HuH-7 (cell line): Measurements from ENCODE around the gene C12orf43.
"Not testable (repeated sequence)": the region's sequence is repeated elsewhere in the genome, so short reads cannot be mapped to it uniquely, and the experiment has no call there.

Experiments
- DNase-seq: peaks from one replicate; pipeline ENCODE4 v3.0.0; 2011; ENCODE audit warnings: low spot score

C12orf43 gene, protein sequence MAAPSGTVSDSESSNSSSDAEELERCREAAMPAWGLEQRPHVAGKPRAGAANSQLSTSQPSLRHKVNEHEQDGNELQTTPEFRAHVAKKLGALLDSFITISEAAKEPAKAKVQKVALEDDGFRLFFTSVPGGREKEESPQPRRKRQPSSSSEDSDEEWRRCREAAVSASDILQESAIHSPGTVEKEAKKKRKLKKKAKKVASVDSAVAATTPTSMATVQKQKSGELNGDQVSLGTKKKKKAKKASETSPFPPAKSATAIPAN

DNA sequence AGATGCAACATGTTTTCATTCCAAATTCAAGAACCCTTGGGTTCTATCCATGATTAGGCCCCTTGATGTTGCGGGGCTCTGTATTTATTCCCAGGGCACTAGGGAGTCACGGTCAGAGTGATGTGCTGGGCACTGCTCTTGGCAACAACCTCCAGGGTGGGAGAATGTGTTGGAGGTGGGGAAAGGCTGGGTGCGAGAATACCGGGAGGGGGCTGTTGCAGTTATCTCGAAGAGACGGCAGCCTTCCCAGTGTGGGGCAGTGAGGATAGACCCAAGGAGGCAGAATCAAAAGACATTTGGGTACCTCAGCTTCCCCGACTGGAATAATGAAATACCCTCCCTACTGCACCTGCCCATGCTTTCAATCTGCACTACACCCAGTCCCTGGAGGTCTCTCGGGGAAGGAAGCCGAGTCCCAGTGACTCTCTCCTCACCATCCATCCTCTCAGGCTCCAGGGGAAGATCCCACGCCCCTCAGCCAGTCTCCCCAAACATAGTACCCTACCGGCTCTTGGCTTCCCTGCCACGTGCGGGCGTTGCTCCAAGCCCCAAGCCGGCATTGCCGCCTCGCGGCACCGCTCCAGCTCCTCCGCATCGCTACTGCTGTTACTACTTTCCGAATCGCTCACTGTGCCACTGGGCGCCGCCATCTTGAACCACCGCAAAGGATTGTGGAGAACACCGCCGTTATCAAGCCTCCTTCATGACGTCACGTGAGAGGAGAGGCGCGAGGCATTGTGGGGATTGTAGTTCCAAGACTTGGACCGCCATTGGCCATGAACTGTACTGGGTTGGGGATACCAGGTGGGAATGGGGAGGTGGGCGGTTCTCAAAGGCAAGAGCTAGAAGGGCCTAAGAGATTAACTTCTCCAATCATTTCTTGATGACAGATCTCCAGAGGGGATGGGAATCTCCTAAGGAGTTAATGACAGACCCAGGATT, at the start of gene C12orf43:
Gene C12orf43 (minus strand): TSS at position 663 of the 942 bp plus-strand sequence. CDS start 13 bp downstream, at position 650.
- peak; percentile 60 for DNase-seq

DNA sequence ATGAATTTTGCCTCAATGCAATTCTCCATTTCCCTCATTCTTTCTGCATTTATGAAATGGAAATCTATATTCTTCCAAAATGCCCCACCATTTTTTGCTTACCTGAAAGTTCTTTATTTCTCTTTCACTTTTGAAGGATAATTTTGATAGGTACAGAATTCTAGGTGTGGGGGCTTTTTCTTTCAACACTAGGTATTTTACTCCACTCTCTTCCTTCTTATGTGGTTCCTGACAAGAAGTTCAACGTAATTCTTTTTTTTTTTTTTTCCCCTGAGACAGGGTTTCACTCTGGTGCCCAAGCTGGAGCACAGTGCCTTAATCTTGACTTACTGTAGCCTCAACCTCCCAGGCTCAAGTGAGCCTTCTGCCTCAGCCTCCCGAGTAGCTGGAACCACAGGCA, 49.1 kb upstream of the C12orf43 start:
- DNase-seq, result no peak

DNA sequence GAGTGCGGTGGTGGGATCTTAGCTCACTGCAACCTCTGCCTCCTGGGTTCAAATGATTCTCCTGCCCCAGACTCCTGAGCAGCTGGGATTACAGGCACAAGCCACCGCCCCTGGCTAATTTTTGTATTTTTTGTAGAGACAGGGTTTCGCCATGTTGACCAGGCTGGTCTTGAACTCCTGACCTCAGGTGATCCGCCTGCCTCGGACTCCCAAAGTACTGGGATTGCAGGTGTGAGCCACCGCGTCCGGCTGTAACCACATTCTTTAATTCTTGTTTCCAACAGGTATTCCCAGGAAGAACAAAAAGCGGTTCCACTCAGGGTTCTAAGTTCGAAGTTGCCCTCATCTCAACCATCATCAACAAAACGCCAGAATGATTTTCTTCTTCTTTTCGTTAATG, 48.3 kb upstream of the C12orf43 start:
- not testable (repeated sequence) for DNase-seq

DNA sequence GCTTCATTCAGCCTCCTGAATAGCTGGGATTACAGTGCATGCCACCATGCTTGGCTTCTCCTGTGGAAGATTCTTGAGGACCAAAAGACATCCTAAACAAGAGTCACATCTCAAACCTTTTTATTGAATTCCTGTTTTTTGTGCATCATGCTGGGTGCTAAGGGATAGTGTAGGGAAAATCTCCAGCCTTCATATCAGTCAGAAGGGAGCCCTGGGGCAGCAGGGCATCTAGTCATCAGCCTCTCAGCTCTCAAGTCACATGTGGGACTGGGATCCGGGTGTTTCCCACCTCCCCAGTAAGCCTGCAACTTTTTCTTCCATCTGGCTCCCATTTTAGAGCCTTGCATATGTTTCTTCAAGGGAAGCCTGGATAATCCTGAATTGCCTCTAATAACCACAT, 47.8 kb upstream of the C12orf43 start:
- DNase-seq, result no peak

DNA sequence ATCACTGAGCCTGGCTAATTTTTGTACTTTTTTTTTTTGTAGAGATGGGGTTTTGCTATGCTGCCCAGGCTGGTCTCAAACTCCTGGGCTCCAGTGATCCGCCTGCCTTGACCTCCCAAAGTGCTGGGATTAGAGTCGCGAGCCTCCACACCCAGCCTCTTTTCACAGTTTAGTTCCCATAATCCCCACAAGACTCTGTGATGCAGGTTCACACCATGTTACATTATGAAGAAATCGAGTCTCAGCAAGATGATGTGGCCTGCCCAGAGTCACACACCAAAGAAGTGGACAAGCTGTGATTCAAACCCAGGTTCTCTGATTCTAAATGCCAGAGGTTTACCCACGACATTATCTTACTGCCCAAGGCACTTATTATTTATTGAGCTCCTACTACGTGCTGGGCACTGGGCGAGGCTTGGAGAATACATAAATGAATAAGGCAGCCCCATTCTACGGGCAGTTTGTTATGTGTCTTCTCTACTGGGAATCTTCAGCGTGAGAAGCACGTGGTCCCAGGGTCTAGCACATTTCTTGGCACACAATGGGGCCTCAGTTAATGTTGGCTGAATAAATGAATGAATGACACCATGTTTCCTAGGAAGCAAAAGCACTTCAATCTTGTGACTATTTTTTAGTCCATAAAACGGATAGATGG, 46.2 kb upstream of the C12orf43 start:
- DNase-seq, result no peak

DNA sequence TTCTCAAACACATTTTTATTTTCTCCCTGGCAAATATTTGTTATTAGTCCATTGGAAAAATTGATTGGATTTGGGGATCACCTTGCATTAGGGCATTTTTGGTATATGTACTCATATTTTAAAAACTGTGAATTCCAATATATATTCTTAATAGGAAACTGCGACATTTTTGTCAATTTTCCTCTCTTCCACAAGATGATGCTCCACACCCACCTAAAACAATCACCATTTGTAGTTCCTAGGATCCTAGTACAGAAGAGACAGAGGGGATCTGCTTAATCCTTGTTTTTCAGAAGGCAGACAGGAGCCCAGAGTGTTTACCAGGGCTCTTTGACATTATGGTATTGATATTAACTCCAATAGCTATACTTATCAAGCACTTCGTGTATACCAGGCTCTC, 45.5 kb upstream of the C12orf43 start:
- DNase-seq, result no peak

DNA sequence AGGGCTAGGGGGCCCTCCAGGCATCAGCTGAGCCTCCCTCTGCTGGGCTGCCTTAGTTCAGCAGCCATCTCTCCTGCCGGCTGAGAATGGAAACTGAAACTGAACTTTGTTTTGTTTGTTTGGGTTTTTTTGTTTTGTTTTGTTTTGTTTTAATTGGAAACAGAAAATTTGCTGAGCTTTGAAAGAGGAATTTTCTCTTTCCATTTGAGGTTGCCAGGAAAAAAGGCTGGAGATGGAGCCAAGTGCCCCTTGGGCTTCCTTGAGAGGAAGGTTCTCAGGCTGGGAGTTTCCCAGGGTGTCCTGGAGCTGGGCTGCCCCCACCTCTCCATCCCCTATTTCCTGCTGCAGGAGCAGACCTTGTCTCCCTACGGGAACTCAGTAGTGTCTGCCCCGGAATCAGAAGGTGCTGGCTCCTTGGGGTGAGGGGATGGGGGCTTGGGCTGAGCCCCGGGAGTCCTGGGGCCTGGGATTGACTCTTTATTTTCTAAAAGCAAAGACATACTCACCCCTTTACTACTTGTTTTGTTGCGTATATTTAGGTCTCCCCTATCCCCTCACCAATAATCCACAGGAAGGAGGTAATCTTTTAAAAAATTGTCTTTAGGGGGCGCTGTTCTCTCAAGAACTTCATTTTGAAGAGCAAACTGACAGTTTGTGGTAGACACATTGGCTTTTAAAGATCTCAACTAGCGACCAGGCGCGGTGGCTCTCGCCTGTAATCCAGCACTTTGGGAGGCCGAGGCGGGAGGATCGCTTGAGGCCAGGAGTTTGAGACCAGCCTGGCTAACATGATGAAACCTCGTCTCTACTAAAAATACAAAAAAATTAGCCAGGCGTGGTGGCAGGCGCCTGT, 44.1 kb upstream of the C12orf43 start:
- peak; percentile 50 for DNase-seq

DNA sequence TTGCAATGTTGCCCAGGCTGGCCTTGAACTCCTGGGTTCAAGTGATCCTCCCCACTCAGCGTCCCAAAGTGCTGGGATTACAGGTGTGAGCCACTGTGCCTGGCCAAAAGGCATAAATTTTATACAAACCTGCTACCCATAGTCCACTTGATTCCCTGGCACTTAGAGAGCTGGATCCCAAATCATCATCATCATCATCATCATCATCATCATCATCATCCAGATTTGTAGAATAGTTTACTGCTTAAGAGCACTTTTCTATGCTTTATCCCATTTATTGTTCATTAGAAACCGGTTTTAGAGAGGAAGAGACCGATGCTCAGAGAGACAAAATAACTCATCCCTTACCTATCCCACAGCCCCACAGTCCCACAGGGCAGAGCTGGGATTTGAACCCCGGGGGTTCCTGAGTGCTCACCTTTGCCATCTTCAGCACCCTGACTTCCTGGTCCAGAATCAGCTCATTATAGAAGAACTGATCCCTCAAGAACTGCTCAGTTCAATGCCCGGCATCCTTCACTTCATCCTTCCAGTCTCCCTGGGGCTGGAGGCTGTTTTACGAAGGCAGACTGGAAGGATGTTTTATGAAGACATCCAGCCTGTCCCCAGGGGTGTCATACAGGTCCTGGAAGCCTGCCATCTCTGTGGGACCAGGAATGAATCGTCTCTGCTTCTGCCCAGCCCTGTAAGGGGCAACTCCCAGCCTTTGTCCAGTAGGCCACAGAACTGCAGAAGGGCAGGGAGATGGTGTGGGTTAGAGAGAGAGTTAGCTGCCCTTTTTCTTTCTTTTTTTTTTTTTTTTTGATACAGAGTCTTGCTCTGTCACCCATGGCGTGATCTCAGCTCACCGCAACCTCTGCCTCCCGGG, 43.0 kb upstream of the C12orf43 start:
- no peak for DNase-seq

DNA sequence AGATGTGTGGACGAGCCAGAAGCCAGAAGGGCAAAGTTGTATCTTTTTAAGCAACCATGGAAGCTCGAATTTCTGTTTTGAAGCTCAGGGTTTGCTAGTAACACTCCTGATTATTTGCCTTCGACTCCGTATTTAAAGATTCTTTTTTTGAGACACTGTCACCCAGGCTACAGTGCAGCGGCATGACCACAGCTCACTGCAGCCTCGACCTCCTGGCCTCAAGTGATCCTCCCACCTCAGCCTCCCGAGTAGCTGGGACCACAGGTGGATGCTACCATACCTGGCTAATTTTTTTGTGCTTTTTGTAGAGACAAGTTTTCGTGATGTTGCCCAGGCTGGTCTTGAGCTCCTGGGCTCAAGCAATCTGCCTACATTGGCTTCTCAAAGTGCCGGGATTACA, 41.5 kb upstream of the C12orf43 start:
- DNase-seq, result no peak

DNA sequence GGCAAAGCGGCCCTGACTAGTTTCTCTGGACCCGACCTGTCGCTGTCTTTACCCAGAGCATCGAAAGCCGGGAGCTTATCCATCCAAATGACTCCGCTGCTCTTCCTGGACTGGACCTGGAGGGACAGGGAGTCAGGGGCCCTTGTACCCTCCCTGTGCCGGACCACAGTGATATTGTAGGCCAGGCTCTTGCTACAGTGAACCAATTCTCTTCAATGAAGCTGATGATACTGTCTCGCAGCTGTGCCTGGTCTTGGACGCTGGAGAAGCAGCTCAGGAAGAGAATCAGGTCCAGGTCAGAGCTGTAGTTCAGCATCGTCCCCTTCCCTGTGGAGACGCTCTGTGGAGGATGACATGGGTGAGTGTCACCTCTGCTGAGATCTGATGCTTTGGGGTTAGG, 37.4 kb upstream of the C12orf43 start:
- no peak for DNase-seq

DNA sequence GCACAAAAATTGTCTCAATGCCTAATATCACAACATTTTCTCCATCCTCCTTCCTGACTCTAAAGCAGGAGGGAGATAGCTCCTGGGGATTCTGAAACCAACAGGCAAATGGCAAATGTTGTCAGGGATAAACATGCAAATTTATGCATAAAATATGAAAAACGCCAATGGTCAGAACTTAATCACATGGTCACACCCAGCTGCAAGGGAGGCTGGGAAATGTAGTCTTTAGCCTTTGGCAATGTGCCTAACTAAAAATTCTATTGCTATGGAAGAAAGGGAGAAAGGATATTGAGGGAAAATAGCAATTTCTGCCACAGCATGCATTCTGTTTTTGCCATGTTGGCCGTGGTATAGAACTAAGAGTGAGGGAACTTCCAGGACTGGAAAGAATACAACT, 34.4 kb upstream of the C12orf43 start:
- DNase-seq, result no peak

DNA sequence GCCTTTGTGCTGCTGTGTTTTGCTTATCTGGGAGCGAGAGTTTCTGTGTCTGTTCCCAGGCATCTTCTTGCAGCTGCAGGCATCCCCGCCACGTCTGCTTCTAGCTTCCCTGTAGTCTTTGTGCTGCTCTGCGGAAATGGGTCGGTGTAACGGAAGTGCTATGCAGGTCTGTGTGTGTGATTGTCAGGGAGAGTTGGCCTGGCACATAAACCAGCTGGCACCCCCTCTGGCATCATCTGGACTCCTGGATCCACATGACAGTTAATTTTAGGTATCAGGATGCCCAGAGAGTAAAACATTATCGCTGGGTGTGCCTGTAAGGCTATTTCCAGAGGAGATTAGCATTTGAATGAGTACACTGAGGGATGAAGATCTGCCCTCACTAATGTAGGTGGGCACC, 32.2 kb upstream of the C12orf43 start:
- no peak for DNase-seq

DNA sequence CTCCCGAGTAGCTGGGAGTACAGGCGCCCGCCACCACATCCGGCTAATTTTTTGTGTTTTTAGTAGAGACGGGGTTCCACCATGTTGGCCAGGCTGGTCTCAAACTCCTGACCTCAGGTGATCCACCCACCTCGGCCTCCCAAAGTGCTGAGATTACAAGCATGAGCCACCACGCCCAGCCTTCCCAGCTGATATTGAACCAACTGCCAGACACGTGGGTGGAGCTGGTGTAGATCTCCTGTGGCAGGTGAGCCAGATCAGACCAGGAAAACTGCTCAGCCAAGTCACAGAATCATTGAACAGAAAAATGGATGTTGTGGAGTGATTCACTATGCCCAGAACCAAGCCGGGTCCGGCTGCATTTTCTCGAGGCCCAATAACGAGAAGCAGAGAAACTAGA, 31.1 kb upstream of the C12orf43 start:
- not testable (repeated sequence) for DNase-seq

DNA sequence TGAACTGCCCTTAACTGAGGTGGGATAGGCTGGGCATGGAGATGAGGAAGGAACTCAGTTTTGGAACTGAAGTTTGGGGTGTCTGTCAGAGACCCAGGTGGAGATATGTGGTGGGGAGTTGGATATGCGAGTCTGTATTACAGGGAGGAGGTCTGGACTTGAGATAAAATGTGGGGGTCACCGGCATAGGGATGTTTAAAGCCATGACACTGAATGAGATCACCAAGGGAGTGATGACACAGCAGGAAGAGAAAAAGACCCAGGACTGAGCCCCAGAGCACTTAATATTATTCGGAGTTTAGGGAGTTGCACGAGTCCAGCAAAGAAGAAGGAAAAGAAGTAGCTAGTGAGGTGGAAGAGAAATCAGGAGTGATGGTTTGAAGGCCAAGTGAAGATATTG, 26.8 kb upstream of the C12orf43 start:
- no peak for DNase-seq

DNA sequence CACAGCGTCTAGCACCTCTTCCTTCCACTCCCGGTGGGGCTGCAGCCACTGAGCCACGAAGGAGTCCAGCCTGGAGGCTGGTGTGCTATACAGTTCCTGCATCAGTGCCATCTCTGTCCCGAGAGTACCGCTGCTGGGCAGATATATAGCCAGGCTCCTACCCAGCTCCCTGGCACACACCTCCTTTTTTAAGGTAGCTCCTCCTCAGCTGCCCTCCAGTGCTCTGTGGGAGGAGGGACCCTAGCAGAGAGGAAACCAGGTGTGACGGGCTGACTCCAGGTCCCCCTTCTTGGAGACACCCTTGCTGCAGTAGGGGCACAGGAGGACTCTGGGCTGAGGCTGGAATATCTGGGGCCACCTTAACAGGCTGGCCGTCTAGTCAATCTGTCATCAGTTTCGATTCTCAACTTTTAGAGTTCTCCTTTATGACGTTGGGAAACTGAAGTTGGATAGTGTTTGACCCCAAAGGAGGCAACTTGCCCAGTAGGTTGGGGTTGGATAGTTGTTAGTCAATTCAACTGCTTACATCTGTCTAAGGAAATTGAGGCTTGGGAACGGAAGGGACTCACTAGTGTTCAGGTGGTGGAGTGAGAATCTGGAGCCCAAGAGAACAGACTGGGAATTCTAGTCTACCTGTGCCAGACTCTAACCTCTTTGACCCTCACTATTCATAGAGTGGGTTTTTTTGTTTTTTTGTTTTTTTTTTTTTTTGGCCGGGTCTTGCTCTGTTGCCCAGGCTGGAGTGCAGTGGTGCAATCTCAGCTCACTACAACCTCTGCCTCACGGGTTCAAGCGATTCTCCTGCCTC, 22.8 kb upstream of the C12orf43 start, which contains the start of gene OASL:
Gene OASL (minus strand): TSS at position 386 of the 808 bp plus-strand sequence. CDS start 275 bp downstream, at position 111.
- DNase-seq, result no peak

DNA sequence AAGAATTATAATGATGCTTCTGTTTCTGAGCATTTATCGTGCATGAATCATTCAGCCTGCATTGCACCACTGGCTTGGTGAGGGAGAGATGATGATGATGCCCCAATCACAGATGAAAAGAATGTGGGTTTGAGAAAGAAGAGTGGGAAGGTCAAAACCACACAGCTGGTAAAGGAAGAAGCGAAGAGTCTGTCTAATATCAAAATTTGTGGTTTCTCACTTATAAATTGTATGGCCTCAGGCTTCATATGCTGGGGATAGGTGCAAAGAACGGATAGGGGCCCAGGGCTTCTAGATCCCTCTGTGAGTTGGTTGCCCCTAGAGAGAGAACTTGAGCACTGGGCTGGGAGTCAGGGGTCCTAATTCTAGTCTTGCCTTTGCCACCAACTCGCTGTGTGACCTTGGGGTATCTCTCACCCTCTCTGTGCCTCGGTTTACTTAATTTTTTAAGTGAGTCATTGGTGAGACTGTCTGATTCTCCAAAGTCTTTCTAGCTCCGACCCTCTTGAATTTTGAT, 20.6 kb upstream of the C12orf43 start:
- DNase-seq, result no peak

DNA sequence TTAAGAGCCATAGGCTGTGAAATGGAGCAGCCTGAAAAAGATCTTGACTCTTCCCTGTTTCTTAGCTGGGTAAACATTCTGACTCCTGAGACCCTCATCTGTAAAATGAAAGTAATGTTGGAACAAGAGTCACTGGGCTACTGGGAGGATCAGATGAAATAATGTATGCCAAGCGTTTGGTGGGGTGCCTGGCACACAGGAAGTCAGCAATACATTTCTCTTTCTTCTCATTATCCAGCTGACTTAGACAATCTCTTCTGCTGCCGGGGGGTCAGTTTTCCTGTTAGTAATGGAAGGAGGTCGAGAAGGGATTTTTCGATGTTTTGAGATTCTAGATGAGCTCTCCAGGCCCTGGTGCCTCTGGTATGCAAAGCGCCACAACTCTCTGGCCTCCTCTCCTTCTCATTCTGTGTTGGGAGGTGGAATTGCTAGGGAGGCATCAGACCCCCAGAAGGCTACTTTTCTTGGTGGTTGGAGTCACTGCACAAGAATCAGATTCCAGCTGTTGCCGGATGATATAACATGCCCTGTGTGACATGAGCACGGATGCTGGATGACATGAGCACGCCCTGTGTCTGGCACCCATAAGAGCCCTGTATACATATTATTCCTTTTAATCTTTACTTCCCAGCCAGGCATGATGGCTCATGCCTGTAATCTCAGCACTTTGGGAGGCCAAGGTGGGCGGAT, 18.5 kb upstream of the C12orf43 start:
- no peak for DNase-seq

DNA sequence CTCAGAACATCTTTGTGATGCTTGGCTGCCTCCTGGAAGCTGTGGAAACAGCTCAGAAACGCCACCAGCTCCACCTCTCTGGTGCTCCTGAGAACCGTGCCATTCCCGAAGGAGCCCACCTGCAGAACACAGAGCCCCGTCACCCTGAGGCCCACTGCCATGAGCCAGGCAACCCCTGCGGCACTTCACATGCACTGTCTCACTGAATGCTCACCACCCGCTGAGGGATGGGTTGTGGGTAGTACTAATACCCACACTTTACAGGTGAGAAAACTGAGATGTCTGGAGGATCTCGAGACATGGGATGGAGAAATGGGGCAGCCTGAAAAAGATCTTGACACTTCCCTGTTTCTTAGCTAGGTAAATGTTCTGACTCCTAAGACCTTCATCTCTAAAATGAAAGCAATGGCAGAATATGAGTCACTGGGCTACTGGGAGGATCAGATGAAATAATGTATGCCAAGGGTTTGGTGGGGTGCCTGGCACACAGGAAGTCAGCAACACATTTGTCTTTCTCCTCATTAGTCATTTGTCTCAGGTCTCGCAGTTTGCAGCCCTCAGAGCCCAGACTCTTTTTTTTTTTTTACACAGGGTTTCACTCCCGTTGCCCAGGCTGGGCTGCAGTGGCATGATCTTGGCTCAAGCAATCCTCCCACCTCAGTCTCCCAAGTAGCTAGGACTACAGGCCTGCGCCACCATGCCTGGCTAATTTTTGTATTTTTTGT, 17.5 kb upstream of the C12orf43 start:
- no peak for DNase-seq
